CD4-positive, alpha-beta T cell treated with Interleukin-17A for 4 hours (primary cell): Measurements from ENCODE around the gene RELN.

Source experiments
- DNase-seq: peaks from one replicate; pipeline ENCODE4 v3.0.0-alpha.2; 2020; ENCODE audit warnings: mixed read lengths

Gene RELN

GRCh38 chr7:103777440-103777839, 212.0 kb downstream of the RELN start:
- DNase-seq: no peak

GRCh38 chr7:103773726-103774125, 215.7 kb downstream of the RELN start:
- DNase-seq: no peak

- no peak for DNase-seq
These were observed 217.2 kb downstream of the RELN start for GRCh38 chr7:103772171-103772773.

- no peak for DNase-seq
These were observed 218.2 kb downstream of the RELN start for GRCh38 chr7:103771294-103771693.

- no peak for DNase-seq
These were observed 222.8 kb downstream of the RELN start for GRCh38 chr7:103766660-103767059.

- no peak for DNase-seq
These were observed 223.6 kb downstream of the RELN start for GRCh38 chr7:103765901-103766300.

GRCh38 chr7:103764901-103765300, 224.6 kb downstream of the RELN start:
- no peak for DNase-seq

GRCh38 chr7:103762877-103763276, 226.6 kb downstream of the RELN start:
- DNase-seq: no peak

GRCh38 chr7:103762065-103762760, 227.2 kb downstream of the RELN start:
- DNase-seq: no peak

- DNase-seq: no peak
These were observed 236.5 kb downstream of the RELN start for GRCh38 chr7:103752995-103753394.

GRCh38 chr7:103751311-103751880, 238.1 kb downstream of the RELN start:
- no peak for DNase-seq

GRCh38 chr7:103748680-103749079, 240.8 kb downstream of the RELN start:
- no peak for DNase-seq

- no peak for DNase-seq
These were observed 254.1 kb downstream of the RELN start for GRCh38 chr7:103735377-103735776.

- no peak for DNase-seq
These were observed 258.3 kb downstream of the RELN start for GRCh38 chr7:103731169-103731568.

GRCh38 chr7:103729026-103729425, 260.4 kb downstream of the RELN start:
- no peak for DNase-seq

- no peak for DNase-seq
These were observed 261.4 kb downstream of the RELN start for GRCh38 chr7:103727982-103728610.

- no peak for DNase-seq
These were observed 270.4 kb downstream of the RELN start for GRCh38 chr7:103719070-103719469.

- no peak for DNase-seq
These were observed 270.9 kb downstream of the RELN start for GRCh38 chr7:103718482-103719061.

- DNase-seq: no peak
These were observed 271.9 kb downstream of the RELN start for GRCh38 chr7:103717574-103717973.

GRCh38 chr7:103715376-103716120, 273.9 kb downstream of the RELN start:
- no peak for DNase-seq

- DNase-seq: no peak
These were observed 275.0 kb downstream of the RELN start for GRCh38 chr7:103714376-103714927.

GRCh38 chr7:103712991-103713778, 276.3 kb downstream of the RELN start:
- no peak for DNase-seq
